ENCODE data around the gene KCNB1.

- TF ChIP-seq CTCF (conservative IDR thresholded peaks at IDR 0.05) (peak; percentile 80), ZFX (IDR thresholded peaks at IDR 0.05) (no peak)
Measured at GRCh38 chr20:49384437-49385434, 97.7 kb downstream of the KCNB1 start.
